Thoracic aorta (tissue), 2 donors: Measurements from ENCODE around the gene SP140. TPM values are rescaled to one million over a fixed set of nuclear protein-coding genes. Genes with fewer than 3 reads are reported as not detected.

ENCODE experiments used
- ATAC-seq: fragments of 150-250 bp; one replicate; pipeline ENCODE4 v1.8.0; 2017; ENCODE audit warnings: low read depth; ENCODE audit not compliant: insufficient number of reproducible peaks, low FRiP score
- DNase-seq: peaks from one replicate; pipeline ENCODE4 v3.0.0-alpha.2; 2020; ENCODE audit warnings: low spot score
- H3K27ac ChIP-seq, 2 donors: fragments of 200-600 bp; sonication (generic); 1 replicate in 1 of 2; 2 replicates in 1 of 2; pipeline ENCODE4 v1.5.1; 2016; ENCODE audit warnings: mild to moderate bottlenecking in 2 of 2, moderate library complexity in 2 of 2
- H3K27me3 ChIP-seq: fragments of 200-600 bp; sonication (generic); replicated peaks from 2 replicates; pipeline ENCODE4 v1.6.0; 2016; ENCODE audit warnings: mild to moderate bottlenecking; ENCODE audit not compliant: insufficient read depth
- H3K36me3 ChIP-seq: fragments of 200-600 bp; sonication (generic); one replicate; pipeline ENCODE4 v1.5.1; 2016
- H3K4me1 ChIP-seq, 2 donors: fragments of 200-600 bp; sonication (generic); 1 replicate in 1 of 2; 2 replicates in 1 of 2; pipeline versions ENCODE4 v1.5.1 to v1.6.0; 2016; ENCODE audit warnings: low read depth in 2 of 2, mild to moderate bottlenecking in 1 of 2; ENCODE audit not compliant: control insufficient read depth in 1 of 2
- H3K4me3 ChIP-seq: fragments of 200-600 bp; sonication (generic); 2 replicates; pipeline ENCODE4 v1.5.1; 2016; ENCODE audit warnings: mild to moderate bottlenecking
- H3K9me3 ChIP-seq: fragments of 200-600 bp; sonication (generic); 2 replicates; pipeline ENCODE4 v1.5.1; 2016
- CTCF ChIP-seq: fragments of 200-600 bp; sonication (generic); IDR thresholded peaks from one replicate; pipeline ENCODE4 v1.5.1; 2019; ENCODE audit warnings: antibody characterized with exemption
- total RNA-seq, 2 donors: library from RNA; depleted of rRNA; stranded (reverse); fragments of >200 nt; gene quantifications; one replicate each; pipeline versions ENCODE4 v1.1.0 to v1.2.3, GENCODE V29; 2016

Gene SP140
- total RNA-seq, 2 donors from 2014 or later, result 0.95 to 8.5 TPM

GRCh38 chr2:230234122-230234722, 8.7 kb downstream of the SP140 start:
- peaks cover 7% of the 10 kb centered on the region for H3K9me3 ChIP-seq
- ATAC-seq (no peak), DNase-seq (no peak)
- no peak overlapping the region for H3K4me3 ChIP-seq
- H3K4me1 ChIP-seq, result no peaks in the 10 kb centered on the region
- no peaks in the 10 kb centered on the region for H3K27me3 ChIP-seq
- H3K27ac ChIP-seq, result no peak overlapping the region
- H3K36me3 ChIP-seq, result no peaks in the 10 kb centered on the region
- no peak for TF ChIP-seq CTCF

GRCh38 chr2:230234845-230235244, 9.3 kb downstream of the SP140 start:
- no peak overlapping the region for H3K4me3 ChIP-seq
- H3K4me1 ChIP-seq, result no peaks in the 10 kb centered on the region
- ATAC-seq, result no peak
- peaks cover 7% of the 10 kb centered on the region for H3K9me3 ChIP-seq
- DNase-seq, result no peak
- H3K27me3 ChIP-seq, result no peaks in the 10 kb centered on the region
- TF ChIP-seq CTCF, result no peak
- H3K36me3 ChIP-seq, result no peaks in the 10 kb centered on the region
- no peak overlapping the region for H3K27ac ChIP-seq

GRCh38 chr2:230244211-230244610, 18.7 kb downstream of the SP140 start:
- Histone ChIP-seq H3K36me3 (no peaks in the 10 kb centered on the region), H3K9me3 (no peaks in the 10 kb centered on the region), H3K4me3 (no peak overlapping the region), H3K27me3 (no peaks in the 10 kb centered on the region), H3K27ac (no peak overlapping the region), H3K4me1 (no peaks in the 10 kb centered on the region)
- no peak for ATAC-seq
- TF ChIP-seq CTCF, result no peak
- DNase-seq, result no peak

GRCh38 chr2:230246206-230246605, 20.7 kb downstream of the SP140 start:
- H3K4me1 ChIP-seq, result no peaks in the 10 kb centered on the region
- DNase-seq (no peak), ATAC-seq (no peak)
- H3K36me3 ChIP-seq, result no peaks in the 10 kb centered on the region
- no peaks in the 10 kb centered on the region for H3K27me3 ChIP-seq
- H3K4me3 ChIP-seq, result no peak overlapping the region
- H3K27ac ChIP-seq, result no peak overlapping the region
- H3K9me3 ChIP-seq, result no peaks in the 10 kb centered on the region
- TF ChIP-seq CTCF, result no peak

GRCh38 chr2:230250231-230250630, 24.7 kb downstream of the SP140 start:
- H3K9me3 ChIP-seq, result no peaks in the 10 kb centered on the region
- H3K4me3 ChIP-seq, result no peak overlapping the region
- H3K4me1 ChIP-seq, result no peaks in the 10 kb centered on the region
- H3K27ac ChIP-seq, result no peak overlapping the region
- H3K27me3 ChIP-seq, result no peaks in the 10 kb centered on the region
- DNase-seq (no peak), ATAC-seq (no peak)
- no peaks in the 10 kb centered on the region for H3K36me3 ChIP-seq
- no peak for TF ChIP-seq CTCF
